K562 (cell line): ENCODE measurements around the gene RNASE7. TPM values are rescaled to one million over a fixed set of nuclear protein-coding genes. Genes with fewer than 3 reads are reported as not detected.
A peak's percentile ranks its signal among the peaks of the same experiment; 100 is the strongest.

Experiments used
- DDX20 ChIP-seq: fragments of 450-650 bp; IDR thresholded peaks from 2 replicates; pipeline ENCODE4 v1.6.1; 2016; ENCODE audit warnings: missing genetic modification characterization, low read depth, mild to moderate bottlenecking, missing compliant biosample characterization, moderate library complexity
- EP400 ChIP-seq: fragments of 450-650 bp; IDR thresholded peaks from 2 replicates; pipeline ENCODE4 v1.6.1; 2017; ENCODE audit warnings: antibody characterized with exemption, mild to moderate bottlenecking, moderate library complexity
- ESRRA ChIP-seq: fragments of 450-650 bp; IDR thresholded peaks from 2 replicates; pipeline ENCODE4 v1.6.1; 2014; ENCODE audit warnings: low read depth, mild to moderate bottlenecking, moderate library complexity, borderline replicate concordance
- LEF1 ChIP-seq: fragments of 450-650 bp; IDR thresholded peaks from 2 replicates; pipeline ENCODE4 v1.6.1; 2016; ENCODE audit warnings: mild to moderate bottlenecking
- MGA ChIP-seq: fragments of 450-650 bp; IDR thresholded peaks from 2 replicates; pipeline ENCODE4 v1.6.1; 2016; ENCODE audit warnings: mild to moderate bottlenecking, moderate library complexity
- MTA3 ChIP-seq: fragments of 450-650 bp; formaldehyde crosslinking; IDR thresholded peaks from 2 replicates; pipeline ENCODE4 v1.6.1; 2017; ENCODE audit warnings: mild to moderate bottlenecking, borderline replicate concordance
- NR2C2 ChIP-seq, 2 experiments: fragments of 200-800 bp in 1 of 2; sonication (Bioruptor generic) in 1 of 2; sonication (generic) in 1 of 2; formaldehyde crosslinking in 1 of 2; IDR thresholded peaks; 2 replicates each; pipeline versions ENCODE4 v1.6.1 to v1.8.0; 2016 to 2022; ENCODE audit warnings: mild to moderate bottlenecking in 1 of 2, missing compliant biosample characterization in 1 of 2, missing genetic modification characterization in 1 of 2, missing genetic modification reagents in 1 of 2
- POLR2AphosphoS2 ChIP-seq: IDR thresholded peaks from 2 replicates; pipeline ENCODE4 v1.6.1; 2012; ENCODE audit warnings: low read length, improper control_type of control experiment
- POU5F1 ChIP-seq: fragments of 150-350 bp; IDR thresholded peaks from 2 replicates; pipeline ENCODE4 v1.6.1; 2014; ENCODE audit warnings: borderline replicate concordance, low read length, low read depth, mild to moderate bottlenecking; ENCODE audit not compliant: partially characterized antibody
- SAFB ChIP-seq: fragments of 200-400 bp; formaldehyde crosslinking; IDR thresholded peaks from 2 replicates; pipeline ENCODE4 v1.6.1; 2017; ENCODE audit warnings: low read depth, low read length, borderline replicate concordance
- ZBTB17 ChIP-seq: fragments of 450-650 bp; formaldehyde crosslinking; IDR thresholded peaks from 2 replicates; pipeline ENCODE4 v1.4.0; 2020; ENCODE audit warnings: mild to moderate bottlenecking
- ZBTB7A ChIP-seq: IDR thresholded peaks from 2 replicates; pipeline ENCODE4 v1.6.1; 2011; ENCODE audit warnings: low read depth, mild to moderate bottlenecking, low read length, moderate library complexity, borderline replicate concordance; ENCODE audit not compliant: control insufficient read depth
- polyA plus RNA-seq, 8 experiments: library from polyadenylated mRNA; depleted of rRNA in 4 of 8; stranded (reverse) in 5 of 8; unstranded in 3 of 8; fragments of >200 nt; fragmentation: Nextera tagmentation in 2 of 8; fragmentation: Illumina TruSeq in 1 of 8; extraction: Ambion mirVana in 2 of 8; extraction: Trizol in 1 of 8; gene quantifications; 2 replicates each; pipeline versions ENCODE4 v1.2.1 to v1.2.3, GENCODE V29; 2011 to 2014; ENCODE audit warnings: inconsistent platforms in 1 of 8, missing spikeins in 1 of 8
- total RNA-seq, 7 experiments: library from RNA; depleted of rRNA in 6 of 7; stranded (reverse); fragments of >200 nt in 6 of 7; fragmentation: Illumina TruSeq in 2 of 7; extraction: Trizol in 2 of 7; gene quantifications; 2 replicates each; pipeline versions ENCODE4 v1.2.1 to v1.2.3, GENCODE V29; 2011 to 2021; ENCODE audit warnings: low replicate concordance in 1 of 7
- TF ChIP-seq, protein P1 (sequence below): fragments of 450-650 bp; IDR thresholded peaks from 2 replicates; pipeline ENCODE4 v1.6.1; 2016; ENCODE audit warnings: borderline replicate concordance

RNASE7 gene
- total and polyA plus RNA-seq, 9 of the 15 experiments (the other 6 are each of a cell fraction or from before 2014, with no cell fraction given) = not detected

DNA sequence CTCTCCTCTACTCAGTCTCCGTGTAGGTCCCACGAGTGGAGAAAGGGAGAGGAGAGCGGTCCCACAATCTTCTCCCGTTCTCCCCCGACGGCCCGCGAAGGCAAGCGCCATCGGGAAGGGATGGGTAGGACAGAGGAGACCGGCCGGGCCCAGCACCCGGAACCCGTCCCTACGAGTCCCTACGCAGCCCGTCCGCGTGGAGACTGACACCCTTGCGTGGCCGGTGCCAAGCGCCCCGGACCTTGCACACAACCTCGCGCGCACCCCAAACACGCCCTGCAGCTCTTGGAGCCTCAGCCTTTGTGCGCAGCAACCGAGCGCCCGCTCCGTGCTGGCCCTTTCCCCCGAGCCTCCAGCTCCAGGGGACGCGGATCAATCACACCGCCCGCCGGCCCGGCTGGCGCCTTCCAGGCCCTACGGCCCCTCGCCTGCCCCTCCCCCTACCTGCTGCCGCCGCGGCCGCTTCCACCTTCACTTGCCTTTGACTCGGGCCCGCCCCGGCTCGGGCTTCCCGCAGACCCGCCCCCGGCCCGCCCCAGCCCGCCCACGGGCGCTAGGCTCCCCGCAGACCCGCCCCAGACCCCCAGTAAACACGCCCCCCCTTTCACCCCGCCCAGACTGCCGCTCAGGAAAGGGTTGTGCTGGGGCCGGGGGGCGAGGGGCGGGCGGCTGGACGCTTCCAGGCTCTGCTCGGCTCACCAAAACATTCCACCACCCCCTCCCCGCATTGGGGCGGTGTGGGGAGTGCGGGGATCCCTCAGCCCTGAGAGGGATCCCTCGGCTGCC, 17.4 kb upstream of the RNASE7 start, which contains the start of gene NDRG2 (continued):
- no peak for TF ChIP-seq POU5F1
- TF ChIP-seq NR2C2 (CRISPR knock-in tag; IDR thresholded peaks at IDR 0.05) = no peak
- peak; percentile 43 for TF ChIP-seq NR2C2 (tag; IDR thresholded peaks at IDR 0.05)
- TF ChIP-seq MGA = no peak
- TF ChIP-seq LEF1 = no peak
- TF ChIP-seq ESRRA = peak; percentile 73
- TF ChIP-seq, protein P1, sequence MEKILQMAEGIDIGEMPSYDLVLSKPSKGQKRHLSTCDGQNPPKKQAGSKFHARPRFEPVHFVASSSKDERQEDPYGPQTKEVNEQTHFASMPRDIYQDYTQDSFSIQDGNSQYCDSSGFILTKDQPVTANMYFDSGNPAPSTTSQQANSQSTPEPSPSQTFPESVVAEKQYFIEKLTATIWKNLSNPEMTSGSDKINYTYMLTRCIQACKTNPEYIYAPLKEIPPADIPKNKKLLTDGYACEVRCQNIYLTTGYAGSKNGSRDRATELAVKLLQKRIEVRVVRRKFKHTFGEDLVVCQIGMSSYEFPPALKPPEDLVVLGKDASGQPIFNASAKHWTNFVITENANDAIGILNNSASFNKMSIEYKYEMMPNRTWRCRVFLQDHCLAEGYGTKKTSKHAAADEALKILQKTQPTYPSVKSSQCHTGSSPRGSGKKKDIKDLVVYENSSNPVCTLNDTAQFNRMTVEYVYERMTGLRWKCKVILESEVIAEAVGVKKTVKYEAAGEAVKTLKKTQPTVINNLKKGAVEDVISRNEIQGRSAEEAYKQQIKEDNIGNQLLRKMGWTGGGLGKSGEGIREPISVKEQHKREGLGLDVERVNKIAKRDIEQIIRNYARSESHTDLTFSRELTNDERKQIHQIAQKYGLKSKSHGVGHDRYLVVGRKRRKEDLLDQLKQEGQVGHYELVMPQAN = peak; percentile 14; the same call in 1 of the 2 replicates
- TF ChIP-seq ZBTB7A = no peak; the same call in 1 of the 2 replicates
- peak; percentile 48; the same call in 1 of the 2 replicates for TF ChIP-seq EP400
- no peak for TF ChIP-seq POLR2AphosphoS2
- TF ChIP-seq DDX20 (tag) = no peak
- peak; percentile 39; the same call in 1 of the 2 replicates for TF ChIP-seq MTA3
- TF ChIP-seq ZBTB17 (CRISPR knock-in tag) = peak; percentile 48; the same call in 1 of the 2 replicates
- TF ChIP-seq SAFB = peak; percentile 29; the same call in 1 of the 2 replicates
